ENCODE measurements around the gene SMPD3.

Gene SMPD3

GRCh38 chr16:68324336-68324735, 124.0 kb downstream of the SMPD3 start:
- no peak overlapping the region for H3K4me3 ChIP-seq (ENCODE audit: low read depth, low read length)
- H3K9me3 ChIP-seq (ENCODE audit: control insufficient read depth, insufficient read depth, low read length), result no peaks in the 10 kb centered on the region
- peaks cover 4% of the 10 kb centered on the region; the same call in 1 of the 2 replicates for H3K4me1 ChIP-seq (ENCODE audit: control insufficient read depth, insufficient read depth, low read length)
- no peak overlapping the region for H3K9ac ChIP-seq (ENCODE audit: low read depth, low read length)
- H3K27me3 ChIP-seq (ENCODE audit: control insufficient read depth, insufficient read depth, low read length), result no peaks in the 10 kb centered on the region
- H3K27ac ChIP-seq (ENCODE audit: low read depth, low read length), result no peak overlapping the region
- H3K36me3 ChIP-seq (ENCODE audit: control insufficient read depth, insufficient read depth, low read length), result peaks cover 75% of the 10 kb centered on the region

- no peak overlapping the region for H3K9ac ChIP-seq (ENCODE audit: low read depth, low read length)
- H3K9me3 ChIP-seq (ENCODE audit: control insufficient read depth, insufficient read depth, low read length), result no peaks in the 10 kb centered on the region
- H3K36me3 ChIP-seq (ENCODE audit: control insufficient read depth, insufficient read depth, low read length), result peaks cover 73% of the 10 kb centered on the region
- no peaks in the 10 kb centered on the region for H3K27me3 ChIP-seq (ENCODE audit: control insufficient read depth, insufficient read depth, low read length)
- H3K4me1 ChIP-seq (ENCODE audit: control insufficient read depth, insufficient read depth, low read length), result 0 out of 2 replicates have a peak, but pooled peaks cover 4% of the 10 kb centered on the region
- no peak overlapping the region for H3K27ac ChIP-seq (ENCODE audit: low read depth, low read length)
- H3K4me3 ChIP-seq (ENCODE audit: low read depth, low read length), result no peak overlapping the region
Observed at GRCh38 chr16:68319185-68319908, 129.0 kb downstream of the SMPD3 start.

GRCh38 chr16:68313116-68313515, 135.2 kb downstream of the SMPD3 start:
- peaks cover 12% of the 10 kb centered on the region for H3K4me1 ChIP-seq (ENCODE audit: control insufficient read depth, insufficient read depth, low read length)
- peaks cover 44% of the 10 kb centered on the region for H3K36me3 ChIP-seq (ENCODE audit: control insufficient read depth, insufficient read depth, low read length)
- H3K9me3 ChIP-seq (ENCODE audit: control insufficient read depth, insufficient read depth, low read length), result no peaks in the 10 kb centered on the region
- no peak overlapping the region for H3K27ac ChIP-seq (ENCODE audit: low read depth, low read length)
- H3K27me3 ChIP-seq (ENCODE audit: control insufficient read depth, insufficient read depth, low read length), result no peaks in the 10 kb centered on the region
- no peak overlapping the region for H3K9ac ChIP-seq (ENCODE audit: low read depth, low read length)
- H3K4me3 ChIP-seq (ENCODE audit: low read depth, low read length), result no peak overlapping the region

- Histone ChIP-seq H3K9me3 (ENCODE audit: control insufficient read depth, insufficient read depth, low read length) (no peaks in the 10 kb centered on the region), H3K27me3 (ENCODE audit: control insufficient read depth, insufficient read depth, low read length) (no peaks in the 10 kb centered on the region), H3K36me3 (ENCODE audit: control insufficient read depth, insufficient read depth, low read length) (peaks cover 50% of the 10 kb centered on the region), H3K9ac (ENCODE audit: low read depth, low read length) (peak within 1 kb of the TSS; percentile 87), H3K4me3 (ENCODE audit: low read depth, low read length) (peak within 1 kb of the TSS; percentile 97), H3K4me1 (ENCODE audit: control insufficient read depth, insufficient read depth, low read length) (peaks cover 12% of the 10 kb centered on the region), H3K27ac (ENCODE audit: low read depth, low read length) (peak within 1 kb of the TSS; percentile 87)
Observed at GRCh38 chr16:68310774-68311511, 137.4 kb downstream of the SMPD3 start, which contains the start of the genes PRMT7 and SLC7A6OS. TSS of gene PRMT7 (plus strand) at chr16:68311019. CDS start at chr16:68315980, 4,961 bp downstream. TSS of gene SLC7A6OS (minus strand) at chr16:68310946. CDS start at chr16:68310926, 20 bp downstream.

- Histone ChIP-seq H3K36me3 (ENCODE audit: control insufficient read depth, insufficient read depth, low read length) (peaks cover 50% of the 10 kb centered on the region), H3K9me3 (ENCODE audit: control insufficient read depth, insufficient read depth, low read length) (no peaks in the 10 kb centered on the region), H3K9ac (ENCODE audit: low read depth, low read length) (peak overlapping the region; percentile 87), H3K4me1 (ENCODE audit: control insufficient read depth, insufficient read depth, low read length) (peaks cover 11% of the 10 kb centered on the region), H3K27ac (ENCODE audit: low read depth, low read length) (peak overlapping the region; percentile 87), H3K27me3 (ENCODE audit: control insufficient read depth, insufficient read depth, low read length) (no peaks in the 10 kb centered on the region), H3K4me3 (ENCODE audit: low read depth, low read length) (peak overlapping the region; percentile 97)
Observed at GRCh38 chr16:68310437-68310773, 137.9 kb downstream of the SMPD3 start.

- no peaks in the 10 kb centered on the region for H3K9me3 ChIP-seq (ENCODE audit: control insufficient read depth, insufficient read depth, low read length)
- H3K27me3 ChIP-seq (ENCODE audit: control insufficient read depth, insufficient read depth, low read length), result no peaks in the 10 kb centered on the region
- H3K27ac ChIP-seq (ENCODE audit: low read depth, low read length), result peak overlapping the region; percentile 87
- H3K4me1 ChIP-seq (ENCODE audit: control insufficient read depth, insufficient read depth, low read length), result peaks cover 9% of the 10 kb centered on the region
- peaks cover 52% of the 10 kb centered on the region for H3K36me3 ChIP-seq (ENCODE audit: control insufficient read depth, insufficient read depth, low read length)
- H3K4me3 ChIP-seq (ENCODE audit: low read depth, low read length), result peak overlapping the region; percentile 97
- peak overlapping the region; percentile 87 for H3K9ac ChIP-seq (ENCODE audit: low read depth, low read length)
Observed at GRCh38 chr16:68309799-68310198, 138.5 kb downstream of the SMPD3 start.
